Epidermal melanocyte (primary cell): ENCODE results near the gene MSH4.
"Not testable (repeated sequence)": the region's sequence is repeated elsewhere in the genome, so short reads cannot be mapped to it uniquely, and the experiment has no call there.

Source experiments
- DNase-seq: peaks from one replicate; pipeline ENCODE4 v3.0.0; 2011; ENCODE audit warnings: low spot score; ENCODE audit not compliant: insufficient read length

The MSH4 gene

GRCh38 chr1:75795703-75796193, 934 bp upstream of the MSH4 start:
- DNase-seq: no peak

- no peak for DNase-seq
Observed at GRCh38 chr1:75797273-75797588, 549 bp downstream of the MSH4 start.

GRCh38 chr1:75797606-75798216, 1.0 kb downstream of the MSH4 start:
- no peak for DNase-seq

GRCh38 chr1:75801480-75801879, 4.8 kb downstream of the MSH4 start:
- not testable (repeated sequence) for DNase-seq

- no peak for DNase-seq
Observed at GRCh38 chr1:75808921-75809320, 12.2 kb downstream of the MSH4 start.

GRCh38 chr1:75810113-75810512, 13.4 kb downstream of the MSH4 start:
- not testable (repeated sequence) for DNase-seq

- no peak for DNase-seq
Observed at GRCh38 chr1:75811211-75811981, 14.7 kb downstream of the MSH4 start.

- DNase-seq: no peak
Observed at GRCh38 chr1:75812065-75812464, 15.4 kb downstream of the MSH4 start.

GRCh38 chr1:75823596-75823995, 26.9 kb downstream of the MSH4 start:
- not testable (repeated sequence) for DNase-seq

GRCh38 chr1:75836528-75837100, 39.9 kb downstream of the MSH4 start:
- DNase-seq: no peak

GRCh38 chr1:75838079-75838478, 41.4 kb downstream of the MSH4 start:
- DNase-seq: no peak

GRCh38 chr1:75841421-75841820, 44.7 kb downstream of the MSH4 start:
- peak; percentile 52 for DNase-seq

- DNase-seq: no peak
Observed at GRCh38 chr1:75845576-75845975, 48.9 kb downstream of the MSH4 start.

- no peak for DNase-seq
Observed at GRCh38 chr1:75855010-75855409, 58.3 kb downstream of the MSH4 start.

GRCh38 chr1:75855734-75856133, 59.1 kb downstream of the MSH4 start:
- DNase-seq: no peak

- DNase-seq: no peak
Observed at GRCh38 chr1:75861831-75862230, 65.1 kb downstream of the MSH4 start.

GRCh38 chr1:75870951-75871350, 74.3 kb downstream of the MSH4 start:
- DNase-seq: no peak

GRCh38 chr1:75879985-75880384, 83.3 kb downstream of the MSH4 start:
- DNase-seq: no peak

GRCh38 chr1:75884437-75884836, 87.8 kb downstream of the MSH4 start:
- DNase-seq: no peak

- no peak for DNase-seq
Observed at GRCh38 chr1:75901371-75901770, 104.7 kb downstream of the MSH4 start.

GRCh38 chr1:75908717-75909152, 112.1 kb downstream of the MSH4 start:
- DNase-seq: no peak

GRCh38 chr1:75916834-75917233, 120.2 kb downstream of the MSH4 start:
- no peak for DNase-seq

GRCh38 chr1:75922698-75923097, 126.0 kb downstream of the MSH4 start:
- no peak for DNase-seq
